Measurements from ENCODE around the gene AP4M1. TPM values are rescaled to one million over a fixed set of nuclear protein-coding genes. Genes with fewer than 3 reads are reported as not detected.
A peak's percentile ranks its signal among the peaks of the same experiment; 100 is the strongest.
"Not testable (repeated sequence)": the region's sequence is repeated elsewhere in the genome, so short reads cannot be mapped to it uniquely, and the experiment has no call there.

The AP4M1 gene
- total and polyA plus RNA-seq, 3 donors from 2014 or later: 39.1 to 54.7 (median 51.3) TPM

GRCh38 chr7:100132697-100133151 lies 31.3 kb downstream of the AP4M1 start:
- Histone ChIP-seq H3K36me3 (ENCODE audit: low read depth, missing control alignments) (no peaks in the 10 kb centered on the region), H3K4me1 (peaks cover 14% of the 10 kb centered on the region), H3K27me3 (no peaks in the 10 kb centered on the region), H3K9me3 (no peaks in the 10 kb centered on the region), H3K4me3 (no peak overlapping the region), H3K27ac (peak overlapping the region in 1 of 2 donors; percentile 9)
- WGBS, 2 donors: 35 to 40% methylated on average over 3 of the region's 3 CpGs
- peak; percentile 78 for DNase-seq
- intact Hi-C loops (cut with DNase I; ENCODE audit: low total_unique reads): no loop called here
- peak; percentile 68 to 72 (median 69) for TF ChIP-seq CTCF (IDR thresholded peaks at IDR 0.05)
- TF ChIP-seq POLR2A (IDR thresholded peaks at IDR 0.05): no peak

DNA sequence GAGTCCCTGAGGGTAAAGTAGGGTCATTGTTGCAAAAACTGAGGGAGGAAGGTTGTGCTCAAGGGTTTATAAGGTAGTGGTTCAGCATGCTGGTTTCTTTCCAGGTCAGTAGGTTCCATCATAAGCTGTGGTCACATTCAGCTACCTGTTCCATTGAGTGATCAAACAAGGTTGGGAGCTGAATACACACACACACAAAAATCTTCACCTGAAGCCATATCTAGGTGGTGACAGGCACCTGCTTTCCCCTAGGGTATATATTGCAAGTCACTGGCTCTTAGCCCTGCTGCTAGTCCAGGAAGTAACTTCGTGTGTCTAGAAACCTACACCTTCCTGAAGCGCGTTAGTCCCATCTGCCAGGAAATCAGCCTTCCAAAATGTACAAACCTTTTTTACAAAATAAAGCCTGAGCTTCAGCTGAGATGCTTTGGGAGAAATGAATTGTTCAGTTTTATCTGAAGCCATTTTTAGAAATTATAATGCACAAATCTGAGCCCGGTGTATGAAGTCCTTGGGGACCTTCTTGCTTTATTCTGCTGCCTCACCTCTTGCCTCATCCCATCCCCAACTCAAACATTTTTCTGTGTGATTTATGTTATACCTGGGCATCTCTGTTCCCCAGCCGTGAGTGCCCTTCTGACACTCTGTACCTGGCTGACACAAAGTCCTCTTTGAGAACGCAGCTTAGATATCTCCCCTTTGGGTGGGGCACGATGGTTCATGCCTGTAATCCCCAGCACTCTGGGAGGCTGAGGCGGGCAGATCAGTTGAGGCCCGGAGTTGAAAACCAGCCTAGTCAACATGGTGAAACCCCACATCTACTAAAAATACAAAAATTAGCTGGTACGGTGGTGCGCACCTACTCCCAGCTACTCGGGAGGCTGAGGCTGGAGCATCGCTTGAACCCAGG lies 36.7 kb downstream of the AP4M1 start:
- Histone ChIP-seq H3K4me1 (peaks cover under 1% of the 10 kb centered on the region), H3K36me3 (ENCODE audit: low read depth, missing control alignments) (no peaks in the 10 kb centered on the region), H3K27me3 (no peaks in the 10 kb centered on the region), H3K9me3 (no peaks in the 10 kb centered on the region), H3K4me3 (no peak overlapping the region), H3K27ac (no peak overlapping the region)
- TF ChIP-seq CTCF (IDR thresholded peaks at IDR 0.05): no peak
- no peak for TF ChIP-seq POLR2A (IDR thresholded peaks at IDR 0.05)
- WGBS, 2 donors: 83 to 87% methylated on average over 13 of the region's 13 CpGs
- intact Hi-C loops (cut with DNase I; ENCODE audit: low total_unique reads): no loop called here
- no peak for DNase-seq

DNA sequence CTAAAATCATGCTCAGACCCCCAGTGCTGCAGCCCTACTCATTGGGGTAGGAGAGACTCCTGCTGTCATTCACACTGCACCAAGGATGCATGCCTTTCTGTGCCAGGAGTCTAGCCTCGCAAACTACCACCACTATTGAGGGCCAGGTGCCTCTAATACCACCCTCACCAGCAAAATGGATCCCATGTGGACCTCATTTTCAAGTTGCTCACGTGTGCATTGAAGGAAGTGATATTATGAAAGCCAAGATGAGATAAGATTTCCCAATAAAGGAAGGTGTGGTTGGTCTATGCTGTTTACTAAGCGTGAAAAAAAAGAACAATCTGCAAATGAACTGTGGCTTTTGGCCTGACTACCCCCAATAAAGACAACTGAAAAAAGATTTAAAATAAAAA lies 40.1 kb downstream of the AP4M1 start:
- Histone ChIP-seq H3K27me3 (no peaks in the 10 kb centered on the region), H3K27ac (no peak overlapping the region), H3K4me3 (no peak overlapping the region), H3K4me1 (no peaks in the 10 kb centered on the region), H3K36me3 (ENCODE audit: low read depth, missing control alignments) (no peaks in the 10 kb centered on the region), H3K9me3 (no peaks in the 10 kb centered on the region)
- 82 to 85% methylated on average over 3 of the region's 3 CpGs for WGBS, 2 donors
- intact Hi-C loops (cut with DNase I; ENCODE audit: low total_unique reads): no loop called here
- DNase-seq: no peak
- TF ChIP-seq CTCF (IDR thresholded peaks at IDR 0.05) (no peak), POLR2A (IDR thresholded peaks at IDR 0.05) (no peak)

DNA sequence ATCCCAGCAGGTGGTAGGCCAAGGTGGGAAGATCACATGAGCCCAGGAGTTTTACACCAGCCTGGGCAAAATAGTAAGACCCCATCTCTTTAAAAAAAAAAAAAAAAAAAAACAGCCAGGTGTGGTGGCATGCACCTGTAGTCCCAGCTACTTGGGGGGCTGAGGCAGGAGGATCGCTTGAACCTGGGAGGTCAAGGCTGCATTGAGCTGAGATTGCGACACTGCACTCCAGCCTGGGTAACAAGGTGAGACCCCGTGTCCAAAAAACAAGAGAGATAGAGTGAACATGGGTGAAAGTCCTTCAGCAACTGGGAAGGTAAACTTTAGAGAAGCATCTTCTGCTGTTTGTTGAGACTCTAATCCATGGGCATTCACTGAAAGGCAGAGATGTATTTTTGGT lies 41.0 kb downstream of the AP4M1 start:
- Histone ChIP-seq H3K4me1 (no peaks in the 10 kb centered on the region), H3K36me3 (ENCODE audit: low read depth, missing control alignments) (no peaks in the 10 kb centered on the region), H3K27me3 (no peaks in the 10 kb centered on the region), H3K27ac (no peak overlapping the region), H3K4me3 (no peak overlapping the region), H3K9me3 (no peaks in the 10 kb centered on the region)
- intact Hi-C loops (cut with DNase I; ENCODE audit: low total_unique reads): no loop called here
- no peak for DNase-seq
- 88 to 91% methylated on average over 3 of the region's 3 CpGs for WGBS, 2 donors
- TF ChIP-seq CTCF (IDR thresholded peaks at IDR 0.05) (no peak), POLR2A (IDR thresholded peaks at IDR 0.05) (no peak)

GRCh38 chr7:100146350-100146749 lies 44.9 kb downstream of the AP4M1 start:
- DNase-seq; H3K4me1 ChIP-seq; H3K4me3 ChIP-seq; H3K27me3 ChIP-seq; H3K9me3 ChIP-seq; H3K27ac ChIP-seq; H3K36me3 ChIP-seq (ENCODE audit: low read depth, missing control alignments); intact Hi-C loops (cut with DNase I; ENCODE audit: low total_unique reads): not testable (repeated sequence)
- 83 to 96% methylated on average over 4 of the region's 4 CpGs for WGBS, 2 donors
